OCI-LY3 (cell line): ENCODE data around the gene OTOG.

ENCODE experiments used
- H2AFZ ChIP-seq: fragments of 200-600, 300-600 bp; shearing (Covaris generic); 2 replicates; pipeline ENCODE4 v1.6.0; 2014; ENCODE audit warnings: antibody characterized with exemption, low read depth, low read length
- H3K27ac ChIP-seq: fragments of 200-600, 300-600 bp; sonication (generic); 2 replicates; pipeline ENCODE4 v1.5.1; 2014; ENCODE audit warnings: mild to moderate bottlenecking, low read length, moderate library complexity, mixed read lengths
- H3K27me3 ChIP-seq: fragments of 200-600, 300-600 bp; sonication (generic); 2 replicates; pipeline ENCODE4 v1.6.1; 2014; ENCODE audit warnings: low read depth, low read length, mixed read lengths
- H3K36me3 ChIP-seq: fragments of 200-600, 300-600 bp; sonication (generic); replicated peaks from 2 replicates; pipeline ENCODE3; 2014; ENCODE audit warnings: low read depth, low read length, mixed read lengths
- H3K4me1 ChIP-seq: fragments of 300-600, 200-600 bp; sonication (generic); 2 replicates; pipeline ENCODE4 v1.6.1; 2014; ENCODE audit warnings: low read length, mixed read lengths
- H3K4me2 ChIP-seq: fragments of 200-600, 300-600 bp; sonication (generic); 2 replicates; pipeline ENCODE4 v1.6.1; 2014; ENCODE audit warnings: low read length, mixed read lengths
- H3K4me3 ChIP-seq: fragments of 300-600, 200-600 bp; sonication (generic); 2 replicates; pipeline ENCODE4 v1.5.1; 2014; ENCODE audit warnings: antibody characterized with exemption, mild to moderate bottlenecking, low read length, moderate library complexity
- H3K79me2 ChIP-seq: fragments of 300-600, 200-600 bp; shearing (Covaris generic); 2 replicates; pipeline ENCODE4 v1.6.1; 2014; ENCODE audit warnings: mild to moderate bottlenecking, low read length, mixed read lengths
- H3K9ac ChIP-seq: fragments of 300-600, 200-600 bp; shearing (Covaris generic); 2 replicates; pipeline ENCODE4 v1.6.0; 2014; ENCODE audit warnings: mild to moderate bottlenecking, low read length, moderate library complexity
- H3K9me3 ChIP-seq: fragments of 200-600, 300-600 bp; shearing (Covaris generic); 2 replicates; pipeline ENCODE4 v1.6.1; 2014; ENCODE audit warnings: low read length, mixed read lengths; ENCODE audit not compliant: insufficient read depth
- H4K20me1 ChIP-seq: fragments of 200-600, 300-600 bp; sonication (generic); 2 replicates; pipeline ENCODE4 v1.6.1; 2016; ENCODE audit warnings: low read length, mixed read lengths; ENCODE audit not compliant: insufficient read depth
- EZH2phosphoT487 ChIP-seq: fragments of 200-600 bp; shearing (Covaris generic); IDR thresholded peaks from 2 replicates; pipeline ENCODE4 v1.6.1; 2018; ENCODE audit warnings: antibody characterized with exemption, mixed run types, low read depth
- TF ChIP-seq, protein P1 (sequence below): fragments of 200-600, 300-600 bp; sonication (generic); IDR thresholded peaks from 2 replicates; pipeline ENCODE4 v1.5.1; 2014; ENCODE audit warnings: antibody characterized with exemption, low read length, low read depth

OTOG gene

DNA sequence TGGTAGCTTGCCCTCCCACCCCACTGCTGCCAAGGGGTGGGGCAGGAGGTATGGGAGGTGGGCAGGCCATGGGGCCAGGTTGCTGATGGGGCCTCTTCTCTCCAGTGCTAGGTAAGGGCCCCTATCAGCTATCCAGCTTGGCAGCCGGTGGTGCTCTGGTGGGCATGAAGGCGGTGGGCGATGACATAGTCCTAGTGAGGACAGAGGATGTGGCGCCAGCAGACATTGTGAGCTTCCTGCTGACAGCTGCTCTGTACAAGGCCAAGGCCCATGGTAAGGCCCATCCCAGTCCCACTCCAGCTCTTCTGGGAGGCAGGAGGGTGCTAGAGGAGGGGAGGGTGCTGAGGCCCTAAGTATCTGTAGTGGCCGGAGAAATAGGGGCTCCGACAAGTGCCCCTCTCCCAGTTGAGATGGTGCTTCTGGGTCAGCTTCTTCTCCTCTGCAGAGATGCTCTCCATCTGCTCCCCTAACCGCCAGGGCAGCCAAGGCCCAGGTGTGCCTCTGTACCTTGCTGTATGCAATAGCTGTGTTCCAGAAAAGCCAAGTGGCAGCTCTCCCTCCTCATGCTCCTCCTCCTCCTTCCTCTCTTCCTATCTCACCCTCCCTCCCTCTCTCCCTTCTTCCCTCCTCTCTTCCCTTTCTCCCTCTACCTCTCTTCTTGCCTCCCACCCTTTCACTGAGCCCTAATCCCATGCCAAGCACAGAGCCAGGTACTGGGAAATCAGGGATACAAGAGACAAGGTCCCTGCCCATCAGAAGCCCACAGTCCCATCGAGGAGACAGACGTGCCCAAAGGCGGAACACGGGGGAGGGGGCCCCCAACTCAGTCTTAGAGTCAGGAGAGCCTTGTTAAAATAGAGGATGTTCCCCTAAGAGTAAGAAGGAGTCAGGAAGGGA, 55.3 kb downstream of the OTOG start:
- Histone ChIP-seq H3K4me2 (no peak overlapping the region), H3K4me1 (no peaks in the 10 kb centered on the region), H3K27ac (no peak overlapping the region), H3K4me3 (no peak overlapping the region), H3K36me3 (no peaks in the 10 kb centered on the region), H4K20me1 (no peaks in the 10 kb centered on the region), H3K79me2 (no peaks in the 10 kb centered on the region), H2AFZ (no peak overlapping the region), H3K9me3 (no peaks in the 10 kb centered on the region), H3K9ac (no peak overlapping the region), H3K27me3 (no peaks in the 10 kb centered on the region)
- no peak for TF ChIP-seq EZH2phosphoT487
- TF ChIP-seq, protein P1, sequence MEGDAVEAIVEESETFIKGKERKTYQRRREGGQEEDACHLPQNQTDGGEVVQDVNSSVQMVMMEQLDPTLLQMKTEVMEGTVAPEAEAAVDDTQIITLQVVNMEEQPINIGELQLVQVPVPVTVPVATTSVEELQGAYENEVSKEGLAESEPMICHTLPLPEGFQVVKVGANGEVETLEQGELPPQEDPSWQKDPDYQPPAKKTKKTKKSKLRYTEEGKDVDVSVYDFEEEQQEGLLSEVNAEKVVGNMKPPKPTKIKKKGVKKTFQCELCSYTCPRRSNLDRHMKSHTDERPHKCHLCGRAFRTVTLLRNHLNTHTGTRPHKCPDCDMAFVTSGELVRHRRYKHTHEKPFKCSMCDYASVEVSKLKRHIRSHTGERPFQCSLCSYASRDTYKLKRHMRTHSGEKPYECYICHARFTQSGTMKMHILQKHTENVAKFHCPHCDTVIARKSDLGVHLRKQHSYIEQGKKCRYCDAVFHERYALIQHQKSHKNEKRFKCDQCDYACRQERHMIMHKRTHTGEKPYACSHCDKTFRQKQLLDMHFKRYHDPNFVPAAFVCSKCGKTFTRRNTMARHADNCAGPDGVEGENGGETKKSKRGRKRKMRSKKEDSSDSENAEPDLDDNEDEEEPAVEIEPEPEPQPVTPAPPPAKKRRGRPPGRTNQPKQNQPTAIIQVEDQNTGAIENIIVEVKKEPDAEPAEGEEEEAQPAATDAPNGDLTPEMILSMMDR = no peak

DNA sequence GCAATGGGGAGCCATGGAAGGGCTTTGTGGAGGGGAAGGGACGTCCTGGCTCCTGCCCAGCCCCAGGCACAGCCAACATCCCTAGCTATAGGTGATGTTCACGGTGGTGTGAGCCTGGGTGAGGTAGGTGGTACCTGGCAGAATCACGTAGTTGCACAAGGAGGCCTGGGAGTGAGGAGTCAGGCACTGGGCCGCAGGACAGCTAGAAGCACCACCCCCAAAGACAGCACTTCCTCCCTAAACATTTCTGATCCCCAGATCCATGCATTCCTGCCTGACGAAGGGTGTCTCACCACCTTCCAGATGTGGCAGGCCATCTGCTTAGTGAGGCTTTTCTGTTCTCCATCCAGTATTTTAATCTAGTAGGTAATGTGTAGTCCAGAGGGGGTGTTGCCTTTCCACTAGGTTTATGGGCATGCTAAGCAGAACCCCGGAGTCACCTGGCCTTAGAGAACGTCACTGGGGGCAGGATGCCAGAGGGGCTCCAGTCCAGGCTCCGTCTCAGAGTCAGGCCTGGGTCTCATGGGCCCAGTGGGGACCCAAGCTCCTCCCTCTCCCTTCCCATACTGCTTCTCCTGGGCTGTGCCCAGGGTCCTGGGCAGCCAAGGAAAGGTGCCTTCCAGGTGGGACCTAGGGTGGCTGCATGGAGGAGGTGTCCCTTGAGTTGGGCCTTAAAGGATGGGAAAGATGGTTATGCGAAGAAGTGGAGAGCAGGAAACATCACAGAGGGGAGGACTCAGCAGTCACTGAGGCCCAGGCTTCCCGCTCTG, 56.2 kb downstream of the OTOG start:
- Histone ChIP-seq H3K27me3 (no peaks in the 10 kb centered on the region), H3K36me3 (no peaks in the 10 kb centered on the region), H3K4me3 (no peak overlapping the region), H2AFZ (no peak overlapping the region), H3K27ac (no peak overlapping the region), H3K9ac (no peak overlapping the region), H3K9me3 (no peaks in the 10 kb centered on the region), H3K4me1 (no peaks in the 10 kb centered on the region), H3K4me2 (no peak overlapping the region), H3K79me2 (no peaks in the 10 kb centered on the region), H4K20me1 (no peaks in the 10 kb centered on the region)
- TF ChIP-seq, protein P1 = no peak
- TF ChIP-seq EZH2phosphoT487 = no peak

DNA sequence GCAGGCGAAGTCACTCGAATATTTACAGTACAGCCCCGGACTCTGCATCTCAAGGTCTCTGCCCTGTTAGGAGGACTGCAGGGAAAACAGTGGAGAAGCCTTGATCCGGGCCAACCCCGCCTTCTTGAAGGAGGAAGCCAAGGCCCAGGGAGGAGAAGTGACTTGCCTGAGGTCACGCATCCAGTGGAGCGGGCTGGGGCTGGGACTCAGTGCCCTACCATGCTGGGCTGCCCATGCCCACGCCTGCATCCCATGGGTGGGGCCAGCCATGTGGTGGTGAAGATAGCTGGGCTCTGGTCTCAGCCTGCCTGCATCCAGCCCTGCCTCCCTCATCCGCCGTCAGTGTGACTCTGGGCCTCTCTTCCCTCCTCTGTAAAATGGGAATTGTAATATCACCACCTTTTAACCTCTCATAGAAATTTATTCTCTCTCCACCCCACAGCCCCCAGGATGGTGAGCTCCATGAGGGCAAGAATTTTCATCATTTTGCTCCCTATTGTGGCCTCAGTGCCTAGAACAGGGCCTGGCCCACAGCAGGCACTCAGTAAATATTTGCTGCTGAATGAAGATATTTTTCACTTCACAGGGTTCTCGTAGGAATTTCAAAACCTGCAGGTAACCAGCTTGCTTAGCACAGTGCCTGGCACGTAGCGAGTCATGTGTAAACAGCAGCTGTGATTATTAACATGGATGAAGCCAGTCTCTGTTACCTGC, 57.3 kb downstream of the OTOG start:
- no peaks in the 10 kb centered on the region for H3K4me1 ChIP-seq
- no peaks in the 10 kb centered on the region for H4K20me1 ChIP-seq
- H3K4me2 ChIP-seq = no peak overlapping the region

More for the DNA sequence above, 57.3 kb downstream of the OTOG start:
- Histone ChIP-seq H3K4me3 (no peak overlapping the region), H3K9me3 (no peaks in the 10 kb centered on the region), H3K36me3 (no peaks in the 10 kb centered on the region), H3K9ac (no peak overlapping the region), H3K27ac (no peak overlapping the region), H3K27me3 (no peaks in the 10 kb centered on the region), H3K79me2 (no peaks in the 10 kb centered on the region), H2AFZ (no peak overlapping the region)
- TF ChIP-seq EZH2phosphoT487 = no peak
- TF ChIP-seq, protein P1 = no peak
